Lung (tissue), 12 donors: Measurements from ENCODE around the gene PRKN. TPM values are rescaled to one million over a fixed set of nuclear protein-coding genes. Genes with fewer than 3 reads are reported as not detected.

Source experiments
- ATAC-seq: fragments of 200-7000 bp; cut with Tn5 transposase; one replicate; pipeline ENCODE4 v1.9.1; 2020; ENCODE audit warnings: moderate number of reproducible peaks; ENCODE audit not compliant: insufficient read depth, low FRiP score
- DNase-seq, 3 donors: peaks; one replicate each; pipeline ENCODE4 v3.0.0-alpha.2; 2013 to 2017
- H3K27ac ChIP-seq, 2 donors: one replicate each; pipeline ENCODE4 v1.5.1; 2013; ENCODE audit warnings: mild to moderate bottlenecking in 2 of 2, moderate library complexity in 2 of 2, control low read depth in 1 of 2, inconsistent platforms in 1 of 2, low read depth in 1 of 2, low read length in 1 of 2
- H3K27me3 ChIP-seq, 3 donors: one replicate each; pipeline ENCODE4 v1.5.1; 2013; ENCODE audit warnings: low read length in 2 of 3; ENCODE audit not compliant: control insufficient read depth in 3 of 3, insufficient read depth in 3 of 3
- H3K36me3 ChIP-seq, 4 donors: one replicate each; pipeline ENCODE4 v1.5.1; 2013; ENCODE audit warnings: low read length in 4 of 4, mild to moderate bottlenecking in 1 of 4, moderate library complexity in 1 of 4; ENCODE audit not compliant: control insufficient read depth in 4 of 4, insufficient read depth in 4 of 4
- H3K4me1 ChIP-seq, 5 donors: one replicate each; pipeline ENCODE4 v1.5.1; 2013; ENCODE audit warnings: low read length in 5 of 5, mild to moderate bottlenecking in 2 of 5, moderate library complexity in 1 of 5; ENCODE audit not compliant: control insufficient read depth in 5 of 5, insufficient read depth in 5 of 5
- H3K4me3 ChIP-seq: one replicate; pipeline ENCODE4 v1.5.1; 2013; ENCODE audit warnings: mild to moderate bottlenecking, control low read depth, moderate library complexity
- H3K9ac ChIP-seq, 2 donors: one replicate each; pipeline ENCODE4 v1.5.1; 2013; ENCODE audit warnings: low read length in 2 of 2, control low read depth in 1 of 2; ENCODE audit not compliant: insufficient read depth in 1 of 2
- H3K9me3 ChIP-seq, 4 donors: one replicate each; pipeline ENCODE4 v1.5.1; 2013; ENCODE audit warnings: low read length in 3 of 4, mild to moderate bottlenecking in 1 of 4, moderate library complexity in 1 of 4; ENCODE audit not compliant: control insufficient read depth in 4 of 4, insufficient read depth in 3 of 4
- CTCF ChIP-seq: IDR thresholded peaks from 2 replicates; pipeline ENCODE4 v1.5.1; 2012; ENCODE audit warnings: mild to moderate bottlenecking; ENCODE audit errors: control extremely low read depth, extremely low read depth
- WGBS, 2 donors: extraction: QIAGEN DNeasy Blood & Tissue Kit; methylation state at CpG; one replicate each; pipeline ENCODE4 v1.1.7; 2013; 5-methylcytosine and 5-hydroxymethylcytosine counted together
- polyA plus RNA-seq, 2 donors: library from polyadenylated mRNA; stranded (reverse); fragments of 200-250 nt; gene quantifications; one replicate each; pipeline ENCODE4 v1.2.1, GENCODE V29; 2013
- total RNA-seq, 2 donors: library from RNA; depleted of rRNA in 1 of 2; stranded (reverse); fragments of >200 nt in 1 of 2; gene quantifications; one replicate each; pipeline ENCODE4 v1.2.1, GENCODE V29; 2014 to 2021
- donor health status: control.
- donor health status: control.
- donor health status: Bipolar disorder and iron deficiency.
- donor health status: healthy.
- donor health status: DM: yes; HTN: yes; CAD: no.

The PRKN gene
- total and polyA plus RNA-seq, 4 donors = 0.27 to 11.2 (median 3.1) TPM

GRCh38 chr6:161395716-161396231 lies 1331.8 kb downstream of the PRKN start:
- no peak overlapping the region for H3K4me3 ChIP-seq
- no peak for TF ChIP-seq CTCF
- DNase-seq = peak in 1 of 3 donors; percentile 32
- no peaks in the 10 kb centered on the region for H3K27me3 ChIP-seq
- no peak overlapping the region for H3K9ac ChIP-seq
- H3K4me1 ChIP-seq = peaks cover 0 to 4% (median 0%) of the 10 kb centered on the region in 5 donors
- 87 to 89% methylated on average over 9 of the region's 9 CpGs for WGBS, 2 donors
- H3K9me3 ChIP-seq = peaks cover 0 to 10% (median 0%) of the 10 kb centered on the region in 4 donors
- no peaks in the 10 kb centered on the region for H3K36me3 ChIP-seq
- no peak overlapping the region for H3K27ac ChIP-seq
- ATAC-seq = no peak

- H3K27ac ChIP-seq = no peak overlapping the region
- H3K4me3 ChIP-seq = no peak overlapping the region
- no peak for TF ChIP-seq CTCF
- H3K27me3 ChIP-seq = no peaks in the 10 kb centered on the region
- H3K9me3 ChIP-seq = peaks cover 0 to 10% (median 0%) of the 10 kb centered on the region in 4 donors
- H3K36me3 ChIP-seq = no peaks in the 10 kb centered on the region
- H3K4me1 ChIP-seq = peaks cover 0 to 4% (median 0%) of the 10 kb centered on the region in 5 donors
- no peak overlapping the region for H3K9ac ChIP-seq
- DNase-seq (no peak), ATAC-seq (no peak)
- 88 to 89% methylated on average over 5 of the region's 5 CpGs for WGBS, 2 donors
Measured at GRCh38 chr6:161394437-161394836, 1333.1 kb downstream of the PRKN start.

- H3K9ac ChIP-seq = no peak overlapping the region
- TF ChIP-seq CTCF = peak; percentile 48
- H3K36me3 ChIP-seq = no peaks in the 10 kb centered on the region
- H3K4me3 ChIP-seq = no peak overlapping the region
- H3K27me3 ChIP-seq = no peaks in the 10 kb centered on the region
- H3K27ac ChIP-seq = no peak overlapping the region
- H3K4me1 ChIP-seq = peaks cover 0 to 4% (median 0%) of the 10 kb centered on the region in 5 donors
- DNase-seq (peak; percentile 59 to 91 (median 84)), ATAC-seq (peak; percentile 84)
- 12 to 16% methylated on average over 7 of the region's 7 CpGs for WGBS, 2 donors
- H3K9me3 ChIP-seq = peaks cover 0 to 4% (median 0%) of the 10 kb centered on the region in 4 donors
Measured at GRCh38 chr6:161393839-161394364, 1333.7 kb downstream of the PRKN start.
